Peyer's patch (tissue), 4 donors: ENCODE data around the gene EHBP1L1. TPM values are rescaled to one million over a fixed set of nuclear protein-coding genes. Genes with fewer than 3 reads are reported as not detected.

Experiments used
- DNase-seq, 3 donors: peaks; one replicate each; pipeline ENCODE4 v3.0.0-alpha.2; 2017 to 2019
- H3K27ac ChIP-seq, 4 donors: fragments of 200-600 bp; sonication (generic); one replicate each; pipeline ENCODE4 v1.5.1; 2016 to 2019
- H3K27me3 ChIP-seq, 2 donors: fragments of 200-600 bp; sonication (generic); one replicate each; pipeline ENCODE4 v1.5.1; 2019
- H3K36me3 ChIP-seq, 3 donors: fragments of 200-600 bp; sonication (generic); one replicate each; pipeline ENCODE4 v1.5.1; 2016 to 2019
- H3K4me1 ChIP-seq, 4 donors: fragments of 200-600 bp; sonication (generic); one replicate each; pipeline ENCODE4 v1.5.1; 2016 to 2019
- H3K4me3 ChIP-seq, 4 donors: fragments of 200-600 bp; sonication (generic); 1 replicate in 3 of 4; 2 replicates in 1 of 4; pipeline ENCODE4 v1.5.1; 2016 to 2019; ENCODE audit warnings: mild to moderate bottlenecking in 1 of 4
- H3K9me3 ChIP-seq, 4 donors: fragments of 200-600 bp; sonication (generic); one replicate each; pipeline ENCODE4 v1.5.1; 2016 to 2019; ENCODE audit warnings: mild to moderate bottlenecking in 1 of 4
- POLR2A ChIP-seq, 2 donors: fragments of 450-650 bp; IDR thresholded peaks; one replicate each; pipeline ENCODE4 v1.5.1; 2017; ENCODE audit warnings: antibody characterized with exemption in 2 of 2, mild to moderate bottlenecking in 2 of 2, moderate library complexity in 2 of 2
- total RNA-seq, 4 donors: library from RNA; depleted of rRNA; stranded (reverse); fragments of >200 nt; gene quantifications; one replicate each; pipeline ENCODE4 v1.1.0, GENCODE V29; 2016
- TF ChIP-seq, protein P1 (sequence below), 6 experiments: fragments of 450-650 bp in 4 of 6; fragments of 200-600 bp in 2 of 6; sonication (generic) in 1 of 6; IDR thresholded peaks; one replicate each; pipeline ENCODE4 v1.5.1; 2017 to 2019; ENCODE audit warnings: antibody characterized with exemption in 6 of 6, mild to moderate bottlenecking in 3 of 6, moderate library complexity in 1 of 6

EHBP1L1 gene
- total RNA-seq, 4 donors from 2014 or later: 65.2 to 163 (median 121) TPM

DNA sequence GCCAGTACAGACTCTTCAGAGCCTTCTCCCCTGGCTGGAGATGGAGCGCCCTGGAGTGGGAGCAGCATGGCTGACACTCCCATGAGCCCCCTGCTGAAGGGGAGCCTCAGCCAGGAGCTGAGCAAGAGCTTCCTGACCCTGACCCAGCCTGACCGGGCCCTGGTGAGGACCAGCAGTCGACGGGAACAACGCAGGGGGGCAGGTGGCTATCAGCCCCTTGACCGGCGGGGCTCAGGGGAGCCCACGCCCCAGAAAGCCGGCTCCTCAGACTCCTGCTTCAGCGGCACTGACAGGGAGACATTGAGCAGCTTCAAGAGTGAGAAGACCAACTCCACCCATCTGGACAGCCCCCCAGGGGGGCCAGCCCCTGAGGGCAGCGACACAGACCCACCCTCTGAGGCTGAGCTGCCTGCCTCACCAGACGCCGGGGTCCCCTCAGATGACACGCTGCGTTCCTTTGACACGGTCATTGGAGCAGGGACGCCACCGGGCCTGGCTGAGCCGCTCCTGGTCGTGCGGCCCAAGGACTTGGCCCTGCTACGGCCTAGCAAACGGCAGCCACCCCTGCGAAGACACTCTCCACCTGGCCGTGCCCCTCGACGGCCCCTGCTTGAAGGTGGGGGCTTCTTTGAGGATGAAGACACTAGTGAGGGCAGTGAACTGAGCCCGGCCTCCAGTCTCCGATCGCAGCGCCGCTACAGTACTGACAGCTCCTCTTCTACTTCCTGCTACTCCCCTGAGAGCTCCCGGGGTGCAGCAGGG, 42.3 kb downstream of the EHBP1L1 start:
- no peaks in the 10 kb centered on the region for H3K27me3 ChIP-seq
- H3K4me1 ChIP-seq: peaks cover 0 to 18% (median 15%) of the 10 kb centered on the region in 4 donors
- DNase-seq: no peak
- H3K4me3 ChIP-seq: no peak overlapping the region
- TF ChIP-seq, protein P1, sequence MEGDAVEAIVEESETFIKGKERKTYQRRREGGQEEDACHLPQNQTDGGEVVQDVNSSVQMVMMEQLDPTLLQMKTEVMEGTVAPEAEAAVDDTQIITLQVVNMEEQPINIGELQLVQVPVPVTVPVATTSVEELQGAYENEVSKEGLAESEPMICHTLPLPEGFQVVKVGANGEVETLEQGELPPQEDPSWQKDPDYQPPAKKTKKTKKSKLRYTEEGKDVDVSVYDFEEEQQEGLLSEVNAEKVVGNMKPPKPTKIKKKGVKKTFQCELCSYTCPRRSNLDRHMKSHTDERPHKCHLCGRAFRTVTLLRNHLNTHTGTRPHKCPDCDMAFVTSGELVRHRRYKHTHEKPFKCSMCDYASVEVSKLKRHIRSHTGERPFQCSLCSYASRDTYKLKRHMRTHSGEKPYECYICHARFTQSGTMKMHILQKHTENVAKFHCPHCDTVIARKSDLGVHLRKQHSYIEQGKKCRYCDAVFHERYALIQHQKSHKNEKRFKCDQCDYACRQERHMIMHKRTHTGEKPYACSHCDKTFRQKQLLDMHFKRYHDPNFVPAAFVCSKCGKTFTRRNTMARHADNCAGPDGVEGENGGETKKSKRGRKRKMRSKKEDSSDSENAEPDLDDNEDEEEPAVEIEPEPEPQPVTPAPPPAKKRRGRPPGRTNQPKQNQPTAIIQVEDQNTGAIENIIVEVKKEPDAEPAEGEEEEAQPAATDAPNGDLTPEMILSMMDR (IDR thresholded peaks at IDR 0.05): no peak
- no peak for TF ChIP-seq POLR2A (IDR thresholded peaks at IDR 0.05)
- H3K36me3 ChIP-seq: peaks cover 0 to 62% (median 0%) of the 10 kb centered on the region in 3 donors
- no peak overlapping the region for H3K27ac ChIP-seq
- H3K9me3 ChIP-seq: no peaks in the 10 kb centered on the region

DNA sequence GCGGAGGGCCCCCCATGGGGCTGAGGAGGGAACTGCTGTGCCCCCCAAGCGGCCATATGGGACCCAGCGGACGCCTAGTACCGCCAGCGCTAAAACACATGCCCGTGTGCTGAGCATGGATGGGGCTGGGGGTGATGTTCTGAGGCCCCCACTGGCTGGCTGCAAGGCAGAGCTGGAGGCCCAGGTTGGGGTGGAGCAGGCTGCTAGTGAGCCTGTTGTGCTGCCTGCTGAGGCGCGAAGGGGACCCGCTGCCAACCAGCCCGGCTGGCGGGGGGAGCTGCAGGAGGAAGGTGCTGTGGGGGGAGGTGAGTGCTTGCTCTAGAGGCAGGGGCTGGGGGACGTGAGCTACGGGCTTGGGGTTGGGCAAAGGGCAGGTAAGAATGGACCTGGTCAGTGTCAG, 42.9 kb downstream of the EHBP1L1 start:
- TF ChIP-seq POLR2A (IDR thresholded peaks at IDR 0.05): no peak
- TF ChIP-seq, protein P1 (IDR thresholded peaks at IDR 0.05): no peak
- H3K36me3 ChIP-seq: peaks cover 0 to 68% (median 0%) of the 10 kb centered on the region in 3 donors
- no peaks in the 10 kb centered on the region for H3K9me3 ChIP-seq
- no peak overlapping the region for H3K27ac ChIP-seq
- no peak for DNase-seq
- no peaks in the 10 kb centered on the region for H3K27me3 ChIP-seq
- peaks cover 0 to 14% (median 13%) of the 10 kb centered on the region in 4 donors for H3K4me1 ChIP-seq
- no peak overlapping the region for H3K4me3 ChIP-seq

DNA sequence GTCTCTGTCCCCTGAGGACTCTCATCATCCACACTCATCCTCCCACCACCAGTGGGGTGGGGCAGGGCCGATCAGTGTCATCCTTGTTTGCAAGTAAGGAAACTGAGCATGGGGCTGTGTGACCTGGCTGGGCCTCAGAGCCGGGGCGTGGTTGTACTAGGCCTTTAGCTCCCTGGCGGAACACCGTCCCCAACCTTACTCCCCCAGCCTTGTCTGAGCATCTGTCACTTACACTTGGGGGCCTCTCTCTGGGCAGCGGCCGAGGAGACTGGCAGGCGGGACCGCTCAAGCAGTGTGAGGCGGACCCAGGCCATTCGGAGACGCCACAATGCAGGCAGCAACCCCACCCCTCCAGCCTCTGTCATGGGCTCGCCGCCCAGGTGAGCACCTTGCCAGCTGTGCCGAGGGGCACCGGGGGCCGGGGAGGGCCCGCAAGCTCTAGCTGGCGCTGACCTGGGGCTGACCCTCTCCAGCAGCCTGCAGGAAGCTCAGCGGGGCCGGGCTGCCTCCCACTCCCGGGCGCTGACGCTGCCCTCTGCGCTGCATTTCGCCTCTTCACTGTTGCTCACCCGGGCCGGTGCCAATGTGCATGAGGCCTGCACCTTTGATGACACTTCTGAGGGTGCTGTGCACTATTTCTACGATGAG, 43.6 kb downstream of the EHBP1L1 start:
- no peak for DNase-seq
- H3K36me3 ChIP-seq: peaks cover 0 to 74% (median 0%) of the 10 kb centered on the region in 3 donors
- H3K4me3 ChIP-seq: no peak overlapping the region
- no peaks in the 10 kb centered on the region for H3K9me3 ChIP-seq
- TF ChIP-seq, protein P1 (IDR thresholded peaks at IDR 0.05): no peak
- TF ChIP-seq POLR2A (IDR thresholded peaks at IDR 0.05): no peak
- H3K4me1 ChIP-seq: peaks cover 0 to 14% (median 13%) of the 10 kb centered on the region in 4 donors
- no peaks in the 10 kb centered on the region for H3K27me3 ChIP-seq
- H3K27ac ChIP-seq: no peak overlapping the region

DNA sequence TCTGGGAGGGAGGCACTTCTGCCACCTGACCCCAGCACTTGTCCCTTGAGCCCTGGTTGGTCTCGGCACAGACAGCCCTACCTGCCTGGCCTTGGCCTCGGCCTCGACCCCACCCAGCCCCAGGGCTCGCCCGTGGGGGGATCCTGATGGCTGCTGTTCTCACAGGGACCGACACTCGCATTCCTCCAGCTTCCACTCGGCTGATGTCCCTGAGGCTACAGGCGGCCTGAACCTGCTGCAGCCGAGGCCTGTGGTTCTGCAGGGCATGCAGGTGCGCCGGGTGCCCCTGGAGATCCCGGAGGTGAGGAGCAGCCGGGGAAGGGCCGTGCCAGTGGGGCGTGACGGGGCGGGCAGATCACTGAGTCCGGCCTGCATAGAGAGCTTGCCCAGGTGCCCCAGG, 44.8 kb downstream of the EHBP1L1 start:
- TF ChIP-seq POLR2A (IDR thresholded peaks at IDR 0.05): no peak
- TF ChIP-seq, protein P1 (IDR thresholded peaks at IDR 0.05): no peak
- no peak overlapping the region for H3K27ac ChIP-seq
- no peak for DNase-seq
- H3K4me3 ChIP-seq: no peak overlapping the region
- H3K9me3 ChIP-seq: no peaks in the 10 kb centered on the region
- peaks cover 0 to 87% (median 0%) of the 10 kb centered on the region in 3 donors for H3K36me3 ChIP-seq
- H3K4me1 ChIP-seq: peaks cover 0 to 14% (median 13%) of the 10 kb centered on the region in 4 donors
- H3K27me3 ChIP-seq: no peaks in the 10 kb centered on the region

DNA sequence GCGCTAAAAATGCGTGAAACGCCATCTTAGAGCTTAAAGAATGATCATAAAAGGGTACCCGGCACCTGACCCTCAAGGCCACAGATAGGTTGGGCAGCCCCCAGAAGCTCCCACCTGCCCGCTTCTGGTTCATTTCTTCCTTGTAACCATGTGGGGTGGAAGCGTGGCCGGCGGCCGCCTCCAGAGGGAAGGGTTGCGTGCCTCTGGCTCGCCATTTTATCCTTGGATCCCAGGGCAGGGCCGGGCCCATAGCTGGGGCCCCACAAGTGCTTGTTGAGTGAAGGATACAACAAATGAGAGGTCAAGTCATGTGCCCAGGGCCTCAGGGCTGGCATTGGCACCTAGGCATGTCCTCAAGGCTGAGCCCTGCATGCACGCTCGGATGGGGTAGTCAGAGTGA, 45.6 kb downstream of the EHBP1L1 start:
- no peaks in the 10 kb centered on the region for H3K9me3 ChIP-seq
- DNase-seq: no peak
- TF ChIP-seq, protein P1 (IDR thresholded peaks at IDR 0.05): no peak
- no peak for TF ChIP-seq POLR2A (IDR thresholded peaks at IDR 0.05)
- H3K27ac ChIP-seq: no peak overlapping the region
- H3K4me3 ChIP-seq: no peak overlapping the region
- peaks cover 0 to 11% (median 10%) of the 10 kb centered on the region in 4 donors for H3K4me1 ChIP-seq
- no peaks in the 10 kb centered on the region for H3K27me3 ChIP-seq
- H3K36me3 ChIP-seq: peaks cover 0 to 95% (median 0%) of the 10 kb centered on the region in 3 donors
